ENCODE results near the gene ITGA11.

GRCh38 chr15:68360721-68361120, 71.2 kb downstream of the ITGA11 start:
- TF ChIP-seq CTCF (IDR thresholded peaks at IDR 0.05) (no peak), ZFX (IDR thresholded peaks at IDR 0.05; ENCODE audit: borderline replicate concordance) (no peak)
